ENCODE measurements around the gene IRF5.
"Not testable (repeated sequence)": the region's sequence is repeated elsewhere in the genome, so short reads cannot be mapped to it uniquely, and the experiment has no call there.

The IRF5 gene

GRCh38 chr7:128906001-128906765 lies 31.5 kb upstream of the IRF5 start:
- DNase-seq: no peak

GRCh38 chr7:128906766-128907559 lies 30.8 kb upstream of the IRF5 start:
- no peak for DNase-seq

GRCh38 chr7:128908750-128909624 lies 28.7 kb upstream of the IRF5 start:
- DNase-seq: no peak

- no peak for DNase-seq
Measured at GRCh38 chr7:128909625-128910568, 27.8 kb upstream of the IRF5 start.

- DNase-seq: no peak
Measured at GRCh38 chr7:128910569-128910945, 27.2 kb upstream of the IRF5 start, which contains the start of gene KCP. Gene KCP (minus strand): TSS chr7:128910709. CDS start chr7:128910676, 33 bp downstream.

- DNase-seq: no peak
Measured at GRCh38 chr7:128911423-128912031, 26.2 kb upstream of the IRF5 start.

- no peak for DNase-seq
Measured at GRCh38 chr7:128912281-128912680, 25.4 kb upstream of the IRF5 start.

- not testable (repeated sequence) for DNase-seq
Measured at GRCh38 chr7:128912709-128913495, 24.8 kb upstream of the IRF5 start.

GRCh38 chr7:128913870-128914565 lies 23.7 kb upstream of the IRF5 start:
- DNase-seq: no peak

GRCh38 chr7:128914566-128915151 lies 23.1 kb upstream of the IRF5 start:
- no peak for DNase-seq

- DNase-seq: no peak
Measured at GRCh38 chr7:128915271-128915819, 22.4 kb upstream of the IRF5 start.

GRCh38 chr7:128915841-128916642 lies 21.7 kb upstream of the IRF5 start:
- DNase-seq: no peak

GRCh38 chr7:128916643-128916915 lies 21.1 kb upstream of the IRF5 start:
- DNase-seq: no peak

- no peak for DNase-seq
Measured at GRCh38 chr7:128917122-128917521, 20.6 kb upstream of the IRF5 start.

- no peak for DNase-seq
Measured at GRCh38 chr7:128918016-128918665, 19.6 kb upstream of the IRF5 start.

GRCh38 chr7:128919241-128919640 lies 18.5 kb upstream of the IRF5 start:
- no peak for DNase-seq

GRCh38 chr7:128919881-128920799 lies 17.6 kb upstream of the IRF5 start:
- peak in 3 of 14 donors; percentile 20 to 40 (median 26) for DNase-seq
